HCT116 (cell line): Measurements from ENCODE around the gene AQP6. TPM values are rescaled to one million over a fixed set of nuclear protein-coding genes. Genes with fewer than 3 reads are reported as not detected.

Source experiments
- ATAC-seq: fragments of 200-7000 bp; cut with Tn5 transposase; 2 replicates; pipeline ENCODE4 v1.9.1; 2020; ENCODE audit warnings: mild to moderate bottlenecking, moderate library complexity
- BruUV-seq: library from RNA; stranded (reverse); fragments of 400-500 nt; replicated peaks from 2 replicates; lab custom pipeline; 2021; lab: Mats Ljungman, UMichigan
- CTCF ChIA-PET: fragments of 300-600 bp; sonication (Branson Sonifier 250); formaldehyde crosslinking; loops from one replicate; lab custom pipeline; 2021; ENCODE audit warnings: antibody characterized with exemption; lab: Charles Lee
- POLR2A ChIA-PET: fragments of 300-600, 350-600 bp; sonication (Branson Sonifier 250); formaldehyde crosslinking; loops from one replicate; lab custom pipeline; 2021; ENCODE audit warnings: antibody characterized with exemption; lab: Charles Lee
- RAD21 ChIA-PET, 2 experiments: fragments of 300-600 bp; sonication (Branson Sonifier 250); formaldehyde crosslinking; loops; one replicate each; lab custom pipeline; 2023; ENCODE audit warnings: low total read pairs in 2 of 2; ENCODE audit not compliant: uncharacterized antibody in 2 of 2, unreplicated experiment in 2 of 2, low non-redundant PET in 1 of 2; lab: Charles Lee
- DNase-seq: peaks from one replicate; pipeline ENCODE4 v3.0.0-alpha.2; 2010; ENCODE audit warnings: low read depth, low spot score
- H2AFZ ChIP-seq: fragments of 200-600 bp; shearing (Covaris generic), sonication (generic); 2 replicates; pipeline ENCODE4 v1.6.1; 2017; ENCODE audit warnings: low read depth, mixed run types, mixed read lengths, antibody characterized with exemption, low read length; ENCODE audit not compliant: poor library complexity, severe bottlenecking
- H3K27ac ChIP-seq: 2 replicates; pipeline ENCODE4 v1.5.1; 2012; ENCODE audit warnings: low read depth, low read length
- H3K27me3 ChIP-seq: fragments of 200-600 bp; sonication (generic); 2 replicates; pipeline ENCODE4 v1.6.1; 2016; ENCODE audit warnings: mixed run types, low read length, mixed read lengths; ENCODE audit not compliant: insufficient read depth
- H3K36me3 ChIP-seq, 2 experiments: fragments of 200-500 bp in 1 of 2; fragments of 200-600 bp in 1 of 2; sonication (Bioruptor generic) in 1 of 2; sonication (generic) in 1 of 2; 2 replicates each; pipeline versions ENCODE4 v1.5.1 to v1.6.1; 2014 to 2016; ENCODE audit warnings: low read length in 2 of 2, inconsistent platforms in 1 of 2, mixed read lengths in 1 of 2, mixed run types in 1 of 2; ENCODE audit not compliant: insufficient read depth in 2 of 2, control insufficient read depth in 1 of 2
- H3K4me1 ChIP-seq, 2 experiments: fragments of 200-600 bp in 1 of 2; sonication (generic) in 1 of 2; 2 replicates each; pipeline versions ENCODE4 v1.5.1 to v1.6.1; 2012 to 2017; ENCODE audit warnings: low read length in 2 of 2, inconsistent platforms in 1 of 2, mild to moderate bottlenecking in 1 of 2, mixed read lengths in 1 of 2, mixed run types in 1 of 2, moderate library complexity in 1 of 2; ENCODE audit not compliant: insufficient read depth in 2 of 2, control insufficient read depth in 1 of 2
- H3K4me2 ChIP-seq: fragments of 200-600 bp; sonication (generic); 2 replicates; pipeline ENCODE4 v1.6.1; 2017; ENCODE audit warnings: mixed run types, low read length, mixed read lengths
- H3K4me3 ChIP-seq, 2 experiments: fragments of 200-600 bp in 1 of 2; sonication (generic) in 1 of 2; replicated peaks in 1 of 2; 2 replicates each; pipeline ENCODE4 v1.5.1; 2011 to 2016; ENCODE audit warnings: low read length in 2 of 2, control low read depth in 1 of 2, low read depth in 1 of 2, mild to moderate bottlenecking in 1 of 2, mixed read lengths in 1 of 2, mixed run types in 1 of 2
- H3K79me2 ChIP-seq: fragments of 200-600 bp; sonication (generic); 2 replicates; pipeline ENCODE4 v1.6.1; 2017; ENCODE audit warnings: mild to moderate bottlenecking, mixed run types, low read length, moderate library complexity, mixed read lengths; ENCODE audit not compliant: insufficient read depth
- H3K9ac ChIP-seq: fragments of 200-600 bp; sonication (generic); 2 replicates; pipeline ENCODE4 v1.6.1; 2016; ENCODE audit warnings: low read length, mixed read lengths
- H3K9me2 ChIP-seq: fragments of 200-600 bp; sonication (generic), shearing (Covaris generic); 2 replicates; pipeline ENCODE4 v1.6.1; 2017; ENCODE audit warnings: mixed run types, mild to moderate bottlenecking, moderate library complexity; ENCODE audit not compliant: insufficient read depth
- H3K9me3 ChIP-seq, 2 experiments: fragments of 200-500 bp in 1 of 2; fragments of 200-600 bp in 1 of 2; sonication (Bioruptor generic) in 1 of 2; sonication (generic) in 1 of 2; 2 replicates each; pipeline ENCODE4 v1.6.1; 2014 to 2017; ENCODE audit warnings: low read length in 2 of 2, mixed read lengths in 2 of 2, inconsistent platforms in 1 of 2, low read depth in 1 of 2, mild to moderate bottlenecking in 1 of 2, mixed run types in 1 of 2, moderate library complexity in 1 of 2; ENCODE audit not compliant: control insufficient read depth in 1 of 2, insufficient read depth in 1 of 2
- H4K20me1 ChIP-seq: fragments of 200-600 bp; sonication (generic), shearing (Covaris generic); 2 replicates; pipeline ENCODE4 v1.6.1; 2017; ENCODE audit warnings: mixed run types, mild to moderate bottlenecking, moderate library complexity; ENCODE audit not compliant: insufficient read depth
- ATF3 ChIP-seq: IDR thresholded peaks from 2 replicates; pipeline ENCODE4 v1.6.1; 2012
- CEBPB ChIP-seq: IDR thresholded peaks from 2 replicates; pipeline ENCODE4 v1.6.1; 2012; ENCODE audit warnings: low read depth
- MAX ChIP-seq: IDR thresholded peaks from 2 replicates; pipeline ENCODE4 v1.6.1; 2012
- POLR2AphosphoS5 ChIP-seq: IDR thresholded peaks from 2 replicates; pipeline ENCODE4 v1.6.1; 2011; ENCODE audit warnings: mild to moderate bottlenecking, low read depth, low read length, moderate library complexity
- RAD21 ChIP-seq: IDR thresholded peaks from 2 replicates; pipeline ENCODE4 v1.6.1; 2012; ENCODE audit warnings: low read depth, mild to moderate bottlenecking
- ZBTB33 ChIP-seq: IDR thresholded peaks from 2 replicates; pipeline ENCODE4 v1.6.1; 2011; ENCODE audit warnings: mild to moderate bottlenecking, low read length, moderate library complexity; ENCODE audit not compliant: insufficient replicate concordance; ENCODE audit errors: extremely low read depth
- ZNF274 ChIP-seq: fragments of 200-500 bp; sonication (Bioruptor generic); IDR thresholded peaks from 2 replicates; pipeline ENCODE4 v1.6.1; 2014; ENCODE audit warnings: mild to moderate bottlenecking, low read depth, low read length, inconsistent platforms
- intact Hi-C: fragments of 100-400 bp; cut with micrococcal nuclease; formaldehyde crosslinking; loops from 2 replicates; pipeline ENCODE4 v1.10.0; 2022
- total RNA-seq: library from RNA; stranded (reverse); gene quantifications from one replicate; pipeline ENCODE4 v1.2.1, GENCODE V29; 2021; ENCODE audit not compliant: unreplicated experiment

Gene AQP6
- total RNA-seq, 1 experiment from 2014 or later, result not detected

GRCh38 chr12:49978125-49978524 is 5.4 kb downstream of the AQP6 start:
- ATAC-seq (no peak), DNase-seq (no peak)
- no peak for TF ChIP-seq MAX
- no peak for TF ChIP-seq POLR2AphosphoS5
- no peak for TF ChIP-seq ATF3
- no peak for TF ChIP-seq CEBPB
- no peak for TF ChIP-seq RAD21
- no peak for TF ChIP-seq ZBTB33
- no peak for TF ChIP-seq ZNF274
- H4K20me1 ChIP-seq, result no peaks in the 10 kb centered on the region
- H3K9me2 ChIP-seq, result no peaks in the 10 kb centered on the region
- H3K4me2 ChIP-seq, result no peak overlapping the region
- no peaks in the 10 kb centered on the region for H3K9me3 ChIP-seq
- no peak overlapping the region for H3K9ac ChIP-seq
- RAD21 ChIA-PET, result no interaction called here
- BruUV-seq, result no TSS peak
- H3K4me3 ChIP-seq, result no peak overlapping the region
- CTCF ChIA-PET, result interaction anchor here (1.4 kb wide), 1 partner anchor 11 kb away, joined by 5 read pairs; no protein-coding TSS in a partner anchor
- POLR2A ChIA-PET, result interaction anchor here (1.1 kb wide), 1 partner anchor 47 kb away, joined by 3 read pairs; the partner anchor contains the start of gene RACGAP1
- intact Hi-C loops, result no loop called here
- no peaks in the 10 kb centered on the region for H3K4me1 ChIP-seq
- no peak overlapping the region for H2AFZ ChIP-seq
- no peaks in the 10 kb centered on the region for H3K79me2 ChIP-seq
- H3K36me3 ChIP-seq, result no peaks in the 10 kb centered on the region
- no peak overlapping the region for H3K27ac ChIP-seq
- no peaks in the 10 kb centered on the region for H3K27me3 ChIP-seq
